Breast epithelium (tissue), 4 donors: ENCODE results near the gene ACOD1. TPM values are rescaled to one million over a fixed set of nuclear protein-coding genes. Genes with fewer than 3 reads are reported as not detected.

Source experiments
- DNase-seq, 2 donors: peaks; one replicate each; pipeline ENCODE4 v3.0.0-alpha.2; 2019; ENCODE audit warnings: low spot score in 2 of 2
- H3K27ac ChIP-seq, 2 donors: fragments of 200-600 bp; sonication (generic) in 1 of 2; one replicate each; pipeline ENCODE4 v1.5.1; 2016 to 2019; ENCODE audit warnings: mild to moderate bottlenecking in 1 of 2
- H3K27me3 ChIP-seq, 2 donors: fragments of 200-600 bp; sonication (generic) in 1 of 2; one replicate each; pipeline versions ENCODE4 v1.5.1 to v1.6.0; 2017 to 2019; ENCODE audit warnings: control low read depth in 1 of 2, mild to moderate bottlenecking in 1 of 2
- H3K36me3 ChIP-seq: fragments of 200-600 bp; one replicate; pipeline ENCODE4 v1.5.1; 2019
- H3K4me1 ChIP-seq, 2 donors: fragments of 200-600 bp; sonication (generic); one replicate each; pipeline ENCODE4 v1.5.1; 2016 to 2019; ENCODE audit warnings: control low read depth in 1 of 2
- H3K4me3 ChIP-seq, 3 donors: fragments of 200-600 bp; sonication (generic); 1 replicate in 2 of 3; 2 replicates in 1 of 3; pipeline ENCODE4 v1.5.1; 2016 to 2019; ENCODE audit warnings: mild to moderate bottlenecking in 3 of 3, moderate library complexity in 2 of 3
- H3K9me3 ChIP-seq, 2 donors: fragments of 200-600 bp; sonication (generic) in 1 of 2; one replicate each; pipeline ENCODE4 v1.5.1; 2016 to 2019; ENCODE audit warnings: control low read depth in 1 of 2
- CTCF ChIP-seq, 3 donors: fragments of 450-650 bp; IDR thresholded peaks; one replicate each; pipeline ENCODE4 v1.5.1; 2016 to 2017; ENCODE audit warnings: antibody characterized with exemption in 3 of 3, mild to moderate bottlenecking in 3 of 3, moderate library complexity in 3 of 3
- POLR2A ChIP-seq: fragments of 450-650 bp; IDR thresholded peaks from one replicate; pipeline ENCODE4 v1.6.1; 2016; ENCODE audit warnings: antibody characterized with exemption, mild to moderate bottlenecking, moderate library complexity
- POLR2AphosphoS5 ChIP-seq, 3 donors: sonication (generic); formaldehyde crosslinking; IDR thresholded peaks; one replicate each; pipeline ENCODE4 v1.6.1; 2017; ENCODE audit warnings: antibody characterized with exemption in 3 of 3
- intact Hi-C: fragments of 100-400 bp; cut with DNase I; formaldehyde crosslinking; loops from one replicate; pipeline ENCODE4 v1.15.1; 2023; ENCODE audit warnings: low total_unique reads
- total RNA-seq, 3 donors: library from RNA; depleted of rRNA; stranded (reverse); fragments of >200 nt; gene quantifications; one replicate each; pipeline ENCODE4 v1.1.0, GENCODE V29; 2016

The ACOD1 gene
- total RNA-seq, 3 donors from 2014 or later, result not detected

GRCh38 chr13:76971851-76972829, 23.8 kb downstream of the ACOD1 start:
- Histone ChIP-seq H3K9me3 (no peaks in the 10 kb centered on the region), H3K4me3 (no peak overlapping the region), H3K36me3 (no peaks in the 10 kb centered on the region), H3K27me3 (no peaks in the 10 kb centered on the region), H3K27ac (no peak overlapping the region), H3K4me1 (no peaks in the 10 kb centered on the region)
- TF ChIP-seq POLR2A (no peak), CTCF (IDR thresholded peaks at IDR 0.05) (no peak)
- no peak for DNase-seq
- intact Hi-C loops, result loop anchor here (5.0 kb wide), 1 partner anchor 1525 kb away; no protein-coding TSS in a partner anchor

- intact Hi-C loops, result loop anchor here (5.0 kb wide), 1 partner anchor 1527 kb away; no protein-coding TSS in a partner anchor
- H3K4me3 ChIP-seq, result no peak overlapping the region
- no peak for DNase-seq
- H3K4me1 ChIP-seq, result no peaks in the 10 kb centered on the region
- no peaks in the 10 kb centered on the region for H3K27me3 ChIP-seq
- no peaks in the 10 kb centered on the region for H3K9me3 ChIP-seq
- no peak overlapping the region for H3K27ac ChIP-seq
- no peak for TF ChIP-seq CTCF (IDR thresholded peaks at IDR 0.05)
- no peak for TF ChIP-seq POLR2AphosphoS5 (IDR thresholded peaks at IDR 0.05)
- TF ChIP-seq POLR2A, result no peak
- H3K36me3 ChIP-seq, result no peaks in the 10 kb centered on the region
These were observed 25.8 kb downstream of the ACOD1 start for GRCh38 chr13:76973920-76974617.

GRCh38 chr13:76974618-76974975, 26.3 kb downstream of the ACOD1 start:
- no peaks in the 10 kb centered on the region for H3K4me1 ChIP-seq
- no peak overlapping the region for H3K27ac ChIP-seq
- no peaks in the 10 kb centered on the region for H3K36me3 ChIP-seq
- H3K4me3 ChIP-seq, result no peak overlapping the region
- intact Hi-C loops, result loop anchor here (5.0 kb wide), 1 partner anchor 1527 kb away; no protein-coding TSS in a partner anchor
- no peak for TF ChIP-seq POLR2AphosphoS5 (IDR thresholded peaks at IDR 0.05)
- TF ChIP-seq CTCF (IDR thresholded peaks at IDR 0.05), result no peak
- no peak for TF ChIP-seq POLR2A
- DNase-seq, result no peak
- H3K9me3 ChIP-seq, result no peaks in the 10 kb centered on the region
- no peaks in the 10 kb centered on the region for H3K27me3 ChIP-seq

GRCh38 chr13:76975863-76976262, 27.6 kb downstream of the ACOD1 start:
- Histone ChIP-seq H3K36me3 (no peaks in the 10 kb centered on the region), H3K4me1 (no peaks in the 10 kb centered on the region), H3K27ac (no peak overlapping the region), H3K27me3 (no peaks in the 10 kb centered on the region), H3K9me3 (no peaks in the 10 kb centered on the region), H3K4me3 (no peak overlapping the region)
- intact Hi-C loops, result no loop called here
- TF ChIP-seq CTCF (IDR thresholded peaks at IDR 0.05), result no peak
- TF ChIP-seq POLR2A, result no peak
- TF ChIP-seq POLR2AphosphoS5 (IDR thresholded peaks at IDR 0.05), result no peak
- DNase-seq, result no peak

- no peaks in the 10 kb centered on the region for H3K4me1 ChIP-seq
- H3K9me3 ChIP-seq, result no peaks in the 10 kb centered on the region
- intact Hi-C loops, result no loop called here
- H3K36me3 ChIP-seq, result no peaks in the 10 kb centered on the region
- no peak overlapping the region for H3K4me3 ChIP-seq
- H3K27me3 ChIP-seq, result no peaks in the 10 kb centered on the region
- TF ChIP-seq POLR2AphosphoS5 (IDR thresholded peaks at IDR 0.05), result no peak
- no peak for TF ChIP-seq CTCF (IDR thresholded peaks at IDR 0.05)
- no peak for TF ChIP-seq POLR2A
- DNase-seq, result no peak
- H3K27ac ChIP-seq, result no peak overlapping the region
These were observed 28.2 kb downstream of the ACOD1 start for GRCh38 chr13:76976490-76976889.
